Pancreas (tissue), 10 donors: ENCODE results near the gene GJB4. TPM values are rescaled to one million over a fixed set of nuclear protein-coding genes. Genes with fewer than 3 reads are reported as not detected.

Experiments used
- ATAC-seq, 4 donors: fragments of 200-7000 bp; cut with Tn5 transposase; one replicate each; pipeline versions ENCODE4 v1.8.0 to v1.9.1; 2020; ENCODE audit warnings: mild to moderate bottlenecking in 4 of 4, moderate library complexity in 4 of 4
- DNase-seq, 6 donors: peaks; one replicate each; pipeline ENCODE4 v3.0.0-alpha.2; 2020
- FAIRE-seq: peaks from 2 replicates; lab custom pipeline; 2012; peaks lifted over from hg19 to GRCh38; lab: Jason Lieb, UNC
- H3K27ac ChIP-seq, 4 donors: fragments of 200-600 bp; sonication (generic); 1 replicate in 3 of 4; 2 replicates in 1 of 4; pipeline versions ENCODE4 v1.5.0 to v1.8.0; 2020
- H3K27me3 ChIP-seq, 4 donors: fragments of 200-600 bp; one replicate each; pipeline ENCODE4 v1.8.0; 2021
- H3K36me3 ChIP-seq, 3 donors: fragments of 200-600 bp; sonication (generic) in 1 of 3; one replicate each; pipeline versions ENCODE4 v1.5.0 to v1.8.0; 2020 to 2021
- H3K4me1 ChIP-seq, 3 donors: fragments of 200-600 bp; one replicate each; pipeline ENCODE4 v1.8.0; 2021
- H3K4me3 ChIP-seq, 4 donors: fragments of 200-600 bp; sonication (generic) in 2 of 4; one replicate each; pipeline versions ENCODE4 v1.5.0 to v1.8.0; 2020 to 2021
- H3K9me3 ChIP-seq, 4 donors: fragments of 200-600 bp; one replicate each; pipeline ENCODE4 v1.8.0; 2021
- CTCF ChIP-seq, 4 donors: fragments of 200-600 bp; sonication (generic) in 3 of 4; IDR thresholded peaks; one replicate each; pipeline versions ENCODE4 v1.5.0 to v1.8.0; 2021; ENCODE audit warnings: antibody characterized with exemption in 4 of 4
- WGBS, 2 donors: extraction: QIAGEN DNeasy Blood & Tissue Kit; methylation state at CpG; one replicate each; pipeline ENCODE4 v1.1.7; 2013; 5-methylcytosine and 5-hydroxymethylcytosine counted together
- intact Hi-C, 3 donors: fragments of 100-400 bp; cut with DNase I; formaldehyde crosslinking; loops; one replicate each; pipeline versions ENCODE4 v1.11.1 to v1.14.2; 2022
- polyA plus RNA-seq, 2 donors: library from polyadenylated mRNA; stranded (reverse); fragments of 200-250 nt; gene quantifications; one replicate each; pipeline ENCODE4 v1.2.3, GENCODE V29; 2013
- total RNA-seq, 6 donors: library from RNA; stranded (reverse); fragmentation: NEBNext Ultra II Directional in 4 of 6; extraction: Animal tissue kit (Norgen Biotek cat#: 25700) in 4 of 6; gene quantifications; one replicate each; pipeline versions ENCODE4 v1.2.1 to v1.2.4, GENCODE V29; 2021 to 2023
- donor health status: healthy with polysubstance abuse.
- donor health status: DM: no; HTN: no; CAD: no; lungs with moderate emphysema.
- donor health status: DM: no; HTN: no; CAD: no.
- donor health status: control.
- donor health status: control.
- donor health status: Bipolar disorder and iron deficiency.
- donor health status: DM: yes; HTN: yes; CAD: no.
- donor health status: DM: no; HTN: no; CAD: no.
- donor health status: DM: no; HTN: no; CAD: no.
- donor health status: DM: yes; HTN: yes; CAD: no.

Gene GJB4
- total and polyA plus RNA-seq, 8 donors, result 0.12 TPM; not detected in 7

GRCh38 chr1:34758751-34759150 lies 789 bp upstream of the GJB4 start:
- Histone ChIP-seq H3K4me1 (no peaks in the 10 kb centered on the region), H3K27ac (no peak overlapping the region), H3K36me3 (no peaks in the 10 kb centered on the region), H3K27me3 (no peaks in the 10 kb centered on the region), H3K4me3 (no peak overlapping the region), H3K9me3 (no peaks in the 10 kb centered on the region)
- no peak for DNase-seq
- no peak for ATAC-seq
- no peak for FAIRE-seq
- 49 to 50% methylated on average over 4 of the region's 4 CpGs for WGBS, 2 donors
- no peak for TF ChIP-seq CTCF (IDR thresholded peaks at IDR 0.05)
- intact Hi-C loops, result no loop called here

- H3K27ac ChIP-seq, result no peak overlapping the region
- H3K9me3 ChIP-seq, result no peaks in the 10 kb centered on the region
- H3K36me3 ChIP-seq, result no peaks in the 10 kb centered on the region
- ATAC-seq (no peak), FAIRE-seq (no peak), DNase-seq (no peak)
- H3K4me3 ChIP-seq, result no peak overlapping the region
- no peaks in the 10 kb centered on the region for H3K27me3 ChIP-seq
- no peaks in the 10 kb centered on the region for H3K4me1 ChIP-seq
- intact Hi-C loops, result no loop called here
- TF ChIP-seq CTCF (IDR thresholded peaks at IDR 0.05), result no peak
- WGBS, 2 donors, result 90 to 92% methylated on average over 33 of the region's 33 CpGs
Observed at GRCh38 chr1:34761176-34761761, 1.7 kb downstream of the GJB4 start.

- WGBS, 2 donors, result 87 to 93% methylated on average over 13 of the region's 13 CpGs
- Histone ChIP-seq H3K4me3 (no peak overlapping the region), H3K36me3 (no peaks in the 10 kb centered on the region), H3K9me3 (no peaks in the 10 kb centered on the region), H3K27me3 (no peaks in the 10 kb centered on the region), H3K4me1 (no peaks in the 10 kb centered on the region), H3K27ac (no peak overlapping the region)
- ATAC-seq (no peak), DNase-seq (no peak), FAIRE-seq (no peak)
- no peak for TF ChIP-seq CTCF (IDR thresholded peaks at IDR 0.05)
- intact Hi-C loops, result no loop called here
Observed at GRCh38 chr1:34761776-34762307, 2.3 kb downstream of the GJB4 start.

- H3K27me3 ChIP-seq, result no peaks in the 10 kb centered on the region
- H3K4me1 ChIP-seq, result no peaks in the 10 kb centered on the region
- FAIRE-seq, result no peak
- 57 to 74% methylated on average over 7 of the region's 7 CpGs for WGBS, 2 donors
- no peaks in the 10 kb centered on the region for H3K36me3 ChIP-seq
- no peak for DNase-seq
- no peak for TF ChIP-seq CTCF (IDR thresholded peaks at IDR 0.05)
- H3K4me3 ChIP-seq, result no peak overlapping the region
- ATAC-seq, result no peak
- H3K9me3 ChIP-seq, result no peaks in the 10 kb centered on the region
- intact Hi-C loops, result no loop called here
- no peak overlapping the region for H3K27ac ChIP-seq
Observed at GRCh38 chr1:34762474-34763141, 3.1 kb downstream of the GJB4 start.
